ENCODE measurements around the gene FRMD7.

Gene FRMD7

GRCh38 chrX:132034648-132035047, 93.2 kb downstream of the FRMD7 start:
- DNase-seq, result no peak

- no peak for DNase-seq
Measured at GRCh38 chrX:132033166-132033565, 94.7 kb downstream of the FRMD7 start.

GRCh38 chrX:132031867-132032266, 96.0 kb downstream of the FRMD7 start:
- no peak for DNase-seq

- no peak for DNase-seq
Measured at GRCh38 chrX:132030264-132030663, 97.6 kb downstream of the FRMD7 start.

Measured in C1 segment of cervical spinal cord (tissue), 14 donors.